Stimulated activated CD8-positive, alpha-beta memory T cell treated with anti-CD3 and anti-CD28 coated beads, Interleukin-2, amount 100 ng/mL, for 48 hours (primary cell): Measurements from ENCODE around the gene HIBCH.
"Not testable (repeated sequence)": the region's sequence is repeated elsewhere in the genome, so short reads cannot be mapped to it uniquely, and the experiment has no call there.

Experiments used
- DNase-seq, 2 donors: peaks; one replicate each; pipeline ENCODE4 v3.0.0-alpha.2; 2020; ENCODE audit warnings: low read depth in 2 of 2

HIBCH gene

GRCh38 chr2:190250421-190250820 lies 69.2 kb downstream of the HIBCH start:
- DNase-seq, result no peak

GRCh38 chr2:190235551-190236075 lies 84.0 kb downstream of the HIBCH start:
- DNase-seq, result no peak

GRCh38 chr2:190235101-190235500 lies 84.5 kb downstream of the HIBCH start:
- DNase-seq, result no peak

- not testable (repeated sequence) for DNase-seq
Measured at GRCh38 chr2:190223989-190224388, 95.6 kb downstream of the HIBCH start.

- DNase-seq, result not testable (repeated sequence)
Measured at GRCh38 chr2:190222745-190223144, 96.9 kb downstream of the HIBCH start.

GRCh38 chr2:190221429-190221828 lies 98.2 kb downstream of the HIBCH start:
- no peak for DNase-seq

- DNase-seq, result no peak
Measured at GRCh38 chr2:190219186-190219585, 100.4 kb downstream of the HIBCH start.

GRCh38 chr2:190217616-190218015 lies 102.0 kb downstream of the HIBCH start:
- no peak for DNase-seq

- no peak for DNase-seq
Measured at GRCh38 chr2:190216829-190217228, 102.8 kb downstream of the HIBCH start.

GRCh38 chr2:190215620-190216019 lies 104.0 kb downstream of the HIBCH start:
- no peak for DNase-seq

GRCh38 chr2:190214426-190215194 lies 105.0 kb downstream of the HIBCH start:
- no peak for DNase-seq

- DNase-seq, result no peak
Measured at GRCh38 chr2:190213441-190214335, 105.9 kb downstream of the HIBCH start.

- DNase-seq, result no peak
Measured at GRCh38 chr2:190210471-190210870, 109.2 kb downstream of the HIBCH start.

GRCh38 chr2:190209559-190209958 lies 110.1 kb downstream of the HIBCH start:
- DNase-seq, result no peak

- DNase-seq, result no peak
Measured at GRCh38 chr2:190207930-190208329, 111.7 kb downstream of the HIBCH start.

GRCh38 chr2:190205657-190206056 lies 114.0 kb downstream of the HIBCH start:
- no peak for DNase-seq

GRCh38 chr2:190202604-190203003 lies 117.0 kb downstream of the HIBCH start:
- no peak for DNase-seq

GRCh38 chr2:190202018-190202417 lies 117.6 kb downstream of the HIBCH start:
- DNase-seq, result no peak

GRCh38 chr2:190200603-190201002 lies 119.0 kb downstream of the HIBCH start:
- no peak for DNase-seq

GRCh38 chr2:190199530-190199929 lies 120.1 kb downstream of the HIBCH start:
- no peak for DNase-seq

- DNase-seq, result no peak
Measured at GRCh38 chr2:190199109-190199508, 120.5 kb downstream of the HIBCH start.

- DNase-seq, result no peak
Measured at GRCh38 chr2:190197143-190197720, 122.4 kb downstream of the HIBCH start.
